Right lung (tissue), 5 donors: ENCODE measurements around the gene ATP5MG. TPM values are rescaled to one million over a fixed set of nuclear protein-coding genes. Genes with fewer than 3 reads are reported as not detected.
"Not testable (repeated sequence)": the region's sequence is repeated elsewhere in the genome, so short reads cannot be mapped to it uniquely, and the experiment has no call there.

Experiments
- DNase-seq, 2 donors: peaks; one replicate each; pipeline ENCODE4 v3.0.0-alpha.2; 2013
- polyA plus RNA-seq, 5 donors: library from polyadenylated mRNA; unstranded; fragments of 120-200 nt; gene quantifications; one replicate each; pipeline versions ENCODE4 v1.2.1 to v1.2.3, GENCODE V29; 2013; ENCODE audit warnings: inconsistent platforms in 1 of 5, low replicate concordance in 1 of 5; ENCODE audit not compliant: insufficient read length in 5 of 5, insufficient read depth in 1 of 5

The ATP5MG gene
- polyA plus RNA-seq, 5 donors: 349 to 500 (median 384) TPM

DNA sequence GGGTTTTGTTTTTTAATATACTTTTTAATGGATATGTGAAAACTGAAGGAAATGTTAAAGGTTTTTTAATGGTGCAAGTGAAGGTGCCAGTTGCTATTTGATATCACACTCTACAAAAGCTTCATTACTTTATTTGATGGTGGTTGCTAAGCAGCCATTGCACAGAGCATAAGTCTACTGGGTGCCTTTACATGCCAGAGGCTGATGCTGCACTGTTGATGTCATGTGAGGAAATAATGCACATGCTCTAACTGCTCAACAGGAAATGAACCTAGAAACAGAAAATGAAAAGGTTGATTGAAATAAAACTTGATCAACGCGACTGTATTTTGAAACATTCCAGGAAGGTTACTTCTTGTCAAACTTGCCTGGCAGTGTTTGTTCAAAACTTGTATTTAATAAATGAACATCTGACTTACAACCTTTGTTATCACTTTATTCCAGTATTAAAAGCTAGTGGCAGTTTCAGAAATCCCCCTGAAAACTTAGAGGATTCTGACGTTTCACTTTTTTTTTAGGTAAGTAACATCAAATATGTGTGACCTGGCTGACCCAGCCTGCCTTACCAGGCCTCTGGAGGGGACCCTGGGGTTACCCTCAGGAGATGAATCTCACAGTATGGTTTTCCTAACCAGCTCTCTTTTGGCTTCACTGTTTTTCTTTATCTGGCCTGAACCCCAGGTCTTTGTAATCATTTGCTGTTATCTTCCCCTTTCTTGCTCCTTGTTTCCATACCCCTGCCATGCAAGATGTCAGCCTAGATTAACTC lies 2.4 kb upstream of the ATP5MG start:
- no peak for DNase-seq

- DNase-seq: peak in 1 of 2 donors; percentile 2
Observed at GRCh38 chr11:118401880-118402590, 629 bp downstream of the ATP5MG start.

DNA sequence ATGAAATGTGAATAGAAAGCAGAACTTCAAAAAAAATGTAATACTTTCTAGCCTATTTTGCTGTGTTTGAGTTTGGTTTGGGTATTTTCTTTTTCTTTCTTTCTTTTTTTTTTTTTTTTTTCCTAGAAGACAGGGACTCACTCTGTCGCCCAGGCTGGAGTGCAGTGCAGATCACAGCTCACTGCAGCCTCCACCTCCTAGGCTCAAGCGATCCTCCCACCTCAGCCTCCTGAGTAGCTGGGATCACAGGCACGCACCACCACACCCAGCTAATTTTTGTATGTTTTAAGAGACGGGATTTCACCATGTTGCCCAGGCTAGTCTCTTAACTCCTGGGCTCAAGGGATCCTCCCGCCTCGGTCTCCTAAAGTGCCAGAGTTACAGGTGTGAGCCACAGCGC lies 1.2 kb downstream of the ATP5MG start:
- not testable (repeated sequence) for DNase-seq

GRCh38 chr11:118406599-118407166 lies 5.3 kb downstream of the ATP5MG start:
- no peak for DNase-seq

- DNase-seq: no peak
Observed at GRCh38 chr11:118410055-118410745, 8.8 kb downstream of the ATP5MG start.

DNA sequence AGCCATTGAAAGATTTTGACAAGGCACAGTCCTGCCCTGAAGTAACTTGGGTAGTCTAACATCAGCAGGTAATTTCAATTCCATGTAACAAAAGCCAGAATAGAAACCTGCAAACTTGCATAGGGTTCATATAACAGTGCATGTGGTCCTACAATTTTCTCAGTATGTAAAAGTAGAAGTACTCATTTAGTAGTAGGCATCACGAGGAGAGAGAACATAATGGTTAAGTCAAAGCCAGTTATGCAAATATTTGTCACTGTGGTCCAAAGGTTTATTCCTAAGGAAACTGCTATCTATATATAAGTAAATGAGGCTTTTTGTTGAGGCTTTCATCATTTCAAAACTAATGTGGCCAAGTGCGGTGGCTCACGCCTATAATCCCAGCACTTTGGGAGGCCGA lies 10.1 kb downstream of the ATP5MG start:
- DNase-seq: no peak

- no peak for DNase-seq
Observed at GRCh38 chr11:118412921-118413320, 11.5 kb downstream of the ATP5MG start.

GRCh38 chr11:118415062-118415738 lies 13.8 kb downstream of the ATP5MG start:
- no peak for DNase-seq

DNA sequence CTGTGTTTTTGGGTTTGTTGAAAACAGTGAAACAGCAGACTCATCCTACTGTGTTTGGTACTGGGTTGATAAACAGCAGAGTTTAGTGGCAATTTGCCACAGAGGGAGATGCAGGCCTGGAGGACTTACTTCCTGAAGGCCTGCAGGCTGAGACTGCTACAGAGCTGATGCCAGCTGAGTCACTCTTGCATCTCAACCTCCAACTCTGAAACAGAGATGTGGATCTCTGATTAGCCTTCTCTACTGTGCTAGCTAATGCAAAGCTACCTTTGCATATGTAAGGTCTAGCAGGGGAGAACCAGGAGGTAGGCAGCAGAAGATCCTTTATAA lies 14.3 kb downstream of the ATP5MG start:
- DNase-seq: no peak

DNA sequence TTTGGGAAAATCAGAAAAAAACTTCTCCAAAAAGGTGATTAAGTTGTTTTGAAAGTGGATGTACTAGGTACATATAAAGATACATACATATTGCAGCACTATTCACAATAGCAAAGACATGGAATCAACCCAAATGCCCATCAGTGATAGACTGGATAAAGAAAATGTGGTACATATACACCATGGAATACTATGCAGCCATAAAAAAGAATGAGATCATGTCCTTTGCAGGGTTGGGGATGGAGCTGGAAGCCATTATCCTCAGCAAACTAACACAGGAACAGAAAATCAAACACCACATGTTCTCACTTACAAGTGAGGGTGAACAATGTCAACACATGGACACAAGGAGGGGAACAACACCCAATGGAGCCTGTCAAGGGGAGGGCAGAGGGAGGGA lies 15.5 kb downstream of the ATP5MG start:
- DNase-seq: not testable (repeated sequence)

- no peak for DNase-seq
Observed at GRCh38 chr11:118417801-118418200, 16.4 kb downstream of the ATP5MG start.

DNA sequence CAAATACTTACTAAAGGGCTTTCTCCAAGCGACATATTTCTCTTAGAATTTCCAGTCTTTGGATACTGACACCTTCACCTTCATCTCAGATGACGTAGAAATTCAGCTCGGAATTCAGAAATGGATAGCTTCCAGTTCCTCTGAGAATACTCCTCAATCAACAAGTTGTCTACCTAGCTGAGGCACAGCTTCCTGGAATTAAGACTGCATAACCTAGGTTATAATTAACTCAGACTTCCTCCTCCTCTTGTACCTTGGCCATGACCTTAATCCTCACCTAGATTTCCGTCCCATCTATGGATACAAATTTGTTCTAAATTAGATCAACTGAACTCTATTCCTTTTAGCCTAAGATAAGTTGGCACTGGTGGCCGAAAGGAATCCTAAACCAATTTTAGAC lies 17.4 kb downstream of the ATP5MG start:
- DNase-seq: no peak

- DNase-seq: no peak
Observed at GRCh38 chr11:118427707-118428106, 26.3 kb downstream of the ATP5MG start.

DNA sequence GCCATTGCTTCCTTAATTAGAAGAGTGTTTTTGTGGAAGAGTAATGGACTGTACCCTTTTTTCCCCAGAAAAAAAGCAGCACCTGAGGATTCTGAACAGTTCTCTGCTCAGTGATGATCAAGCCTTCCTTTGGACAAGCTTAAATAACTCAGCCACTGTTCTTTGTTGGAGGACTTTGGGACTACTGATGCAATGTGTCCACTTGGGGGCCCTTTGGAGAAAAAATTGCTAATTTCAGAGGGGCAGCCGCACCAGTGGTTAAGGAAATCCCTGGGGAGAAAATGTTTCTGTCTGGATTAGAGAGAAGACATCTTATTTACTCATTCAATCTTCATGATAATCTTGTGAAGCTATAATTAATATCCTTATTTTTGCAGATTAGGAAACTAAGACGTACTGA lies 29.6 kb downstream of the ATP5MG start:
- no peak for DNase-seq

DNA sequence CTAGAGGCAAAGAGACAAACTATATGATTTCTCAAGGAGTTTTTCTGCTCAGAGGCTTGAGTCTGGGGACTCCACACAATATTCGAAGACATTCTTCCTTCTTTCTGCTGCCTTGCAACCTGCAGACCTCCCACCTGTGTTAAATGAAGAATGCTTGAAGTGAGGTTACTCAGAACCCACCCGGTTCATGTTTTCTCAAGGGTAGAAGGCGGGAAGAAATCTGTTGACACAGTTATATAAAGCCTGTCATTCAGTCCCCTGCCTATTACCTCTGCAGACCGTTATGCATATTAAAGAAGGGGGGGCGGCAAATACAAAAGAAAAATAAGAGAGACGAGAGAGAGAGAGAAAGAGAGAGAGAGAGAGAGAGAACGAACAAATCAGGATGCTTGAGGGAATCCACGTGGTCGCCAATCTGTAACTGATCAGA lies 32.7 kb downstream of the ATP5MG start:
- no peak for DNase-seq

DNA sequence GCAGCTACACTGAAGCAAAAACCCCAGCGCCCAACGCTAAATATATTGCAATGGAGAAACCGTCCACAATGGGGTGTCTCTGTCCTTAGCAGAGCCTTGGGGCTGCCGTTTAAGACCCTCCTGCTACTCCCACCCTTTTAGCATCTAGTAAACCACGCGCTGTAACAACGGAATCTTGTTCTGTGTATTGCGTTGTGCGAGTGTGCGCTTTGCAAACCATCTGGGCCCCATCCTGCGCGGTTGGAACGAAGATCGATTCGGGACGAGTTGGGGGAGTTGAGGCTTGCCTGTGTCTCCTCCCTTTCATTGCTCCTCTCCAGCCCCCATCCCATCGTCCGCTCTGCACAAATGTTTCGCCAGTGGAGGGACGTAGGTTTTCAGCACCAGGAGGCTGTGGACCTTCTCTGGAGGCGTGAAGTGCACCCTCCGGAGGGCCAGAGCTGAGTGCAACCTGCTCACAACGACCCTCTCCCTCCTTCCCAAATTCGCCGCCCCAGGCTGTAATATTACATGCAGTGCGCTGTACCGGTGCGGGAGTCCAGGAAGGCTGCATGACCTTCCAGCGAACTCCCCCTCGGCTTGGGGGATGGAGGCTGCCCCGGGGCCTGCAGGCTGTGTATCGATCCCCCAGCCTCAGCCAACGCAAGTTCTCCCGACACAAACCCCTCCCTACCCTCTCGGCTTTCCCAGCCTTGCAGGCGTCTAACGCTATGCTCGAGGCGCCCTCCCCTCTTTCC lies 33.3 kb downstream of the ATP5MG start:
- DNase-seq: peak; percentile 24 to 31

- DNase-seq: peak; percentile 53 to 55
Observed at GRCh38 chr11:118435290-118435892, 34.0 kb downstream of the ATP5MG start.

- DNase-seq: peak; percentile 99
Observed at GRCh38 chr11:118435893-118436624, 34.7 kb downstream of the ATP5MG start, which contains the start of gene KMT2A. Gene KMT2A (plus strand): TSS chr11:118436492. CDS start chr11:118436513, 21 bp downstream.

DNA sequence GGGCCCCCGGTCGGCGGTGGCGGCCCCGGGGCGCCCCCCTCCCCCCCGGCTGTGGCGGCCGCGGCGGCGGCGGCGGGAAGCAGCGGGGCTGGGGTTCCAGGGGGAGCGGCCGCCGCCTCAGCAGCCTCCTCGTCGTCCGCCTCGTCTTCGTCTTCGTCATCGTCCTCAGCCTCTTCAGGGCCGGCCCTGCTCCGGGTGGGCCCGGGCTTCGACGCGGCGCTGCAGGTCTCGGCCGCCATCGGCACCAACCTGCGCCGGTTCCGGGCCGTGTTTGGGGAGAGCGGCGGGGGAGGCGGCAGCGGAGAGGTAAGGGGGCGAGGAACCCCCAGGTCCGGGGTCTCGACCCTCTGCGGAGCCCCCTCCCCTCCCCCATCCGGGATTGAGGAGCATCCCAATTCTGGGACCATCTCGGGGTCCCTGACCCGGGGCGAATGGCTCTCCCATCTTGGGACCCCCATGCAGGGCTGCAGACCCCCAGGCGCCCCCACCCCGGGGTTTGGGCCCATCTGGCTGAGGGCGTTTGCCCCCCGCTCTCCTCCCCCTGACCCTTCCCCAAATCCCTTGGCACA lies 35.3 kb downstream of the ATP5MG start:
- DNase-seq: peak; percentile 15 to 41
